ENCODE measurements around the gene NFIB. TPM values are rescaled to one million over a fixed set of nuclear protein-coding genes. Genes with fewer than 3 reads are reported as not detected.

Gene NFIB
- total RNA-seq, 1 experiment from 2014 or later: 12.5 TPM

DNA sequence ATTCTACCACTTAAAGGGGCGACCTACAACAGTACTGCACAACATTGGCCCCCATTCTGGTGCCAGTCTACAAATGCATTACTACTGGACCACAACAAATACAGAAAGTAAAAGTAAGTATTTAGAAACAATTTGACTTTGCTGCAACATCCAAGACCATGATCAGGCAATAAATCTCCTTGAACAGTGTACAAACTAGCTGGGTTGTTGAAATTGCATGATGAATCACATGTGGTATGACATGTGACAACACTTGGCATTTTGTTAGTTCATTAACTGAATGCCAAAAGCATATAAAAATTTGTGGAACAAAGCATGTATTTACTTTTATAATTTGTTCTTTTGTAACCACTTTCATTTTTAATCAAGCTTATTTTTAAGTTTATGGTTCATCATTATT, 270.5 kb downstream of the NFIB start (continued):
- TF ChIP-seq, protein P1, sequence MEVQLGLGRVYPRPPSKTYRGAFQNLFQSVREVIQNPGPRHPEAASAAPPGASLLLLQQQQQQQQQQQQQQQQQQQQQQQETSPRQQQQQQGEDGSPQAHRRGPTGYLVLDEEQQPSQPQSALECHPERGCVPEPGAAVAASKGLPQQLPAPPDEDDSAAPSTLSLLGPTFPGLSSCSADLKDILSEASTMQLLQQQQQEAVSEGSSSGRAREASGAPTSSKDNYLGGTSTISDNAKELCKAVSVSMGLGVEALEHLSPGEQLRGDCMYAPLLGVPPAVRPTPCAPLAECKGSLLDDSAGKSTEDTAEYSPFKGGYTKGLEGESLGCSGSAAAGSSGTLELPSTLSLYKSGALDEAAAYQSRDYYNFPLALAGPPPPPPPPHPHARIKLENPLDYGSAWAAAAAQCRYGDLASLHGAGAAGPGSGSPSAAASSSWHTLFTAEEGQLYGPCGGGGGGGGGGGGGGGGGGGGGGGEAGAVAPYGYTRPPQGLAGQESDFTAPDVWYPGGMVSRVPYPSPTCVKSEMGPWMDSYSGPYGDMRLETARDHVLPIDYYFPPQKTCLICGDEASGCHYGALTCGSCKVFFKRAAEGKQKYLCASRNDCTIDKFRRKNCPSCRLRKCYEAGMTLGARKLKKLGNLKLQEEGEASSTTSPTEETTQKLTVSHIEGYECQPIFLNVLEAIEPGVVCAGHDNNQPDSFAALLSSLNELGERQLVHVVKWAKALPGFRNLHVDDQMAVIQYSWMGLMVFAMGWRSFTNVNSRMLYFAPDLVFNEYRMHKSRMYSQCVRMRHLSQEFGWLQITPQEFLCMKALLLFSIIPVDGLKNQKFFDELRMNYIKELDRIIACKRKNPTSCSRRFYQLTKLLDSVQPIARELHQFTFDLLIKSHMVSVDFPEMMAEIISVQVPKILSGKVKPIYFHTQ (CRISPR knock-in tag; IDR thresholded peaks at IDR 0.05): no peak
- TF ChIP-seq PRRX2 (CRISPR knock-in tag; IDR thresholded peaks at IDR 0.05) (no peak), NFYB (CRISPR knock-in tag; conservative IDR thresholded peaks at IDR 0.05; ENCODE audit: low read depth) (no peak), MXD4 (CRISPR knock-in tag; IDR thresholded peaks at IDR 0.05; ENCODE audit: borderline replicate concordance) (no peak)
- TF ChIP-seq, protein P2, sequence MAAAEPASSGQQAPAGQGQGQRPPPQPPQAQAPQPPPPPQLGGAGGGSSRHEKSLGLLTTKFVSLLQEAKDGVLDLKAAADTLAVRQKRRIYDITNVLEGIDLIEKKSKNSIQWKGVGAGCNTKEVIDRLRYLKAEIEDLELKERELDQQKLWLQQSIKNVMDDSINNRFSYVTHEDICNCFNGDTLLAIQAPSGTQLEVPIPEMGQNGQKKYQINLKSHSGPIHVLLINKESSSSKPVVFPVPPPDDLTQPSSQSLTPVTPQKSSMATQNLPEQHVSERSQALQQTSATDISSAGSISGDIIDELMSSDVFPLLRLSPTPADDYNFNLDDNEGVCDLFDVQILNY (CRISPR knock-in tag; IDR thresholded peaks at IDR 0.05): no peak
- TF ChIP-seq, protein P3, sequence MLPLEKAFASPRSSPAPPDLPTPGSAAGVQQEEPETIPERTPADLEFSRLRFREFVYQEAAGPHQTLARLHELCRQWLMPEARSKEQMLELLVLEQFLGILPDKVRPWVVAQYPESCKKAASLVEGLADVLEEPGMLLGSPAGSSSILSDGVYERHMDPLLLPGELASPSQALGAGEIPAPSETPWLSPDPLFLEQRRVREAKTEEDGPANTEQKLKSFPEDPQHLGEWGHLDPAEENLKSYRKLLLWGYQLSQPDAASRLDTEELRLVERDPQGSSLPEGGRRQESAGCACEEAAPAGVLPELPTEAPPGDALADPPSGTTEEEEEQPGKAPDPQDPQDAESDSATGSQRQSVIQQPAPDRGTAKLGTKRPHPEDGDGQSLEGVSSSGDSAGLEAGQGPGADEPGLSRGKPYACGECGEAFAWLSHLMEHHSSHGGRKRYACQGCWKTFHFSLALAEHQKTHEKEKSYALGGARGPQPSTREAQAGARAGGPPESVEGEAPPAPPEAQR (CRISPR knock-in tag; IDR thresholded peaks at IDR 0.05): no peak
- TF ChIP-seq, protein P4, sequence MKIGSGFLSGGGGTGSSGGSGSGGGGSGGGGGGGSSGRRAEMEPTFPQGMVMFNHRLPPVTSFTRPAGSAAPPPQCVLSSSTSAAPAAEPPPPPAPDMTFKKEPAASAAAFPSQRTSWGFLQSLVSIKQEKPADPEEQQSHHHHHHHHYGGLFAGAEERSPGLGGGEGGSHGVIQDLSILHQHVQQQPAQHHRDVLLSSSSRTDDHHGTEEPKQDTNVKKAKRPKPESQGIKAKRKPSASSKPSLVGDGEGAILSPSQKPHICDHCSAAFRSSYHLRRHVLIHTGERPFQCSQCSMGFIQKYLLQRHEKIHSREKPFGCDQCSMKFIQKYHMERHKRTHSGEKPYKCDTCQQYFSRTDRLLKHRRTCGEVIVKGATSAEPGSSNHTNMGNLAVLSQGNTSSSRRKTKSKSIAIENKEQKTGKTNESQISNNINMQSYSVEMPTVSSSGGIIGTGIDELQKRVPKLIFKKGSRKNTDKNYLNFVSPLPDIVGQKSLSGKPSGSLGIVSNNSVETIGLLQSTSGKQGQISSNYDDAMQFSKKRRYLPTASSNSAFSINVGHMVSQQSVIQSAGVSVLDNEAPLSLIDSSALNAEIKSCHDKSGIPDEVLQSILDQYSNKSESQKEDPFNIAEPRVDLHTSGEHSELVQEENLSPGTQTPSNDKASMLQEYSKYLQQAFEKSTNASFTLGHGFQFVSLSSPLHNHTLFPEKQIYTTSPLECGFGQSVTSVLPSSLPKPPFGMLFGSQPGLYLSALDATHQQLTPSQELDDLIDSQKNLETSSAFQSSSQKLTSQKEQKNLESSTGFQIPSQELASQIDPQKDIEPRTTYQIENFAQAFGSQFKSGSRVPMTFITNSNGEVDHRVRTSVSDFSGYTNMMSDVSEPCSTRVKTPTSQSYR (CRISPR knock-in tag; IDR thresholded peaks at IDR 0.05): no peak
- TF ChIP-seq, protein P5, sequence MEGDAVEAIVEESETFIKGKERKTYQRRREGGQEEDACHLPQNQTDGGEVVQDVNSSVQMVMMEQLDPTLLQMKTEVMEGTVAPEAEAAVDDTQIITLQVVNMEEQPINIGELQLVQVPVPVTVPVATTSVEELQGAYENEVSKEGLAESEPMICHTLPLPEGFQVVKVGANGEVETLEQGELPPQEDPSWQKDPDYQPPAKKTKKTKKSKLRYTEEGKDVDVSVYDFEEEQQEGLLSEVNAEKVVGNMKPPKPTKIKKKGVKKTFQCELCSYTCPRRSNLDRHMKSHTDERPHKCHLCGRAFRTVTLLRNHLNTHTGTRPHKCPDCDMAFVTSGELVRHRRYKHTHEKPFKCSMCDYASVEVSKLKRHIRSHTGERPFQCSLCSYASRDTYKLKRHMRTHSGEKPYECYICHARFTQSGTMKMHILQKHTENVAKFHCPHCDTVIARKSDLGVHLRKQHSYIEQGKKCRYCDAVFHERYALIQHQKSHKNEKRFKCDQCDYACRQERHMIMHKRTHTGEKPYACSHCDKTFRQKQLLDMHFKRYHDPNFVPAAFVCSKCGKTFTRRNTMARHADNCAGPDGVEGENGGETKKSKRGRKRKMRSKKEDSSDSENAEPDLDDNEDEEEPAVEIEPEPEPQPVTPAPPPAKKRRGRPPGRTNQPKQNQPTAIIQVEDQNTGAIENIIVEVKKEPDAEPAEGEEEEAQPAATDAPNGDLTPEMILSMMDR (IDR thresholded peaks at IDR 0.05): no peak
- TF ChIP-seq, protein P6, sequence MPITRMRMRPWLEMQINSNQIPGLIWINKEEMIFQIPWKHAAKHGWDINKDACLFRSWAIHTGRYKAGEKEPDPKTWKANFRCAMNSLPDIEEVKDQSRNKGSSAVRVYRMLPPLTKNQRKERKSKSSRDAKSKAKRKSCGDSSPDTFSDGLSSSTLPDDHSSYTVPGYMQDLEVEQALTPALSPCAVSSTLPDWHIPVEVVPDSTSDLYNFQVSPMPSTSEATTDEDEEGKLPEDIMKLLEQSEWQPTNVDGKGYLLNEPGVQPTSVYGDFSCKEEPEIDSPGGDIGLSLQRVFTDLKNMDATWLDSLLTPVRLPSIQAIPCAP (CRISPR knock-in tag; IDR thresholded peaks at IDR 0.05): no peak

DNA sequence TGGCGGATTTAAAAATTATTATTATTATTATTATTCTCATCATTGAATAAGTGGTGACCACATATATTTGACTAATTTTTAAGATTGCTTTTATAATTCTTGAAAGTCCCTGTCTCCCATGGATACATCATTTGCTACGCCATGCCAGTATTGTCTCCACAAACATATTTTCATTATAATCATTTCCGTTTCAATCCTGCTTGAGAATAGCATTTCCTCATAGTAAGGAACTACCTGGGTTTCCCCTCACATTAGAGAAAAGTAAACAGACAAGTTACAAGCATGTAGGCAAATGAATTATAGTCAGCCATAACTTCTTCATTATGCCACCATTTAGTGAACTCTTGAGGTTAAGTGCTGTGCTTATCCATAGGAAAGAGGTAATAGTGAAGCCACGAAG, 276.6 kb downstream of the NFIB start:
- TF ChIP-seq, protein P7, sequence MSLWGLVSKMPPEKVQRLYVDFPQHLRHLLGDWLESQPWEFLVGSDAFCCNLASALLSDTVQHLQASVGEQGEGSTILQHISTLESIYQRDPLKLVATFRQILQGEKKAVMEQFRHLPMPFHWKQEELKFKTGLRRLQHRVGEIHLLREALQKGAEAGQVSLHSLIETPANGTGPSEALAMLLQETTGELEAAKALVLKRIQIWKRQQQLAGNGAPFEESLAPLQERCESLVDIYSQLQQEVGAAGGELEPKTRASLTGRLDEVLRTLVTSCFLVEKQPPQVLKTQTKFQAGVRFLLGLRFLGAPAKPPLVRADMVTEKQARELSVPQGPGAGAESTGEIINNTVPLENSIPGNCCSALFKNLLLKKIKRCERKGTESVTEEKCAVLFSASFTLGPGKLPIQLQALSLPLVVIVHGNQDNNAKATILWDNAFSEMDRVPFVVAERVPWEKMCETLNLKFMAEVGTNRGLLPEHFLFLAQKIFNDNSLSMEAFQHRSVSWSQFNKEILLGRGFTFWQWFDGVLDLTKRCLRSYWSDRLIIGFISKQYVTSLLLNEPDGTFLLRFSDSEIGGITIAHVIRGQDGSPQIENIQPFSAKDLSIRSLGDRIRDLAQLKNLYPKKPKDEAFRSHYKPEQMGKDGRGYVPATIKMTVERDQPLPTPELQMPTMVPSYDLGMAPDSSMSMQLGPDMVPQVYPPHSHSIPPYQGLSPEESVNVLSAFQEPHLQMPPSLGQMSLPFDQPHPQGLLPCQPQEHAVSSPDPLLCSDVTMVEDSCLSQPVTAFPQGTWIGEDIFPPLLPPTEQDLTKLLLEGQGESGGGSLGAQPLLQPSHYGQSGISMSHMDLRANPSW (CRISPR knock-in tag; conservative IDR thresholded peaks at IDR 0.05; ENCODE audit: low read depth): no peak
- no peak for TF ChIP-seq GTF2I (CRISPR knock-in tag; conservative IDR thresholded peaks at IDR 0.05)
- TF ChIP-seq OVOL2 (CRISPR knock-in tag; IDR thresholded peaks at IDR 0.05; ENCODE audit: borderline replicate concordance): no peak
- TF ChIP-seq, protein P4 (CRISPR knock-in tag; IDR thresholded peaks at IDR 0.05): no peak
- TF ChIP-seq, protein P8, sequence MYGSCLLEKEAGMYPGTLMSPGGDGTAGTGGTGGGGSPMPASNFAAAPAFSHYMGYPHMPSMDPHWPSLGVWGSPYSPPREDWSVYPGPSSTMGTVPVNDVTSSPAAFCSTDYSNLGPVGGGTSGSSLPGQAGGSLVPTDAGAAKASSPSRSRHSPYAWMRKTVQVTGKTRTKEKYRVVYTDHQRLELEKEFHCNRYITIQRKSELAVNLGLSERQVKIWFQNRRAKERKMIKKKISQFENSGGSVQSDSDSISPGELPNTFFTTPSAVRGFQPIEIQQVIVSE (CRISPR knock-in tag; IDR thresholded peaks at IDR 0.05; ENCODE audit: borderline replicate concordance): no peak
- TF ChIP-seq GABPB1 (CRISPR knock-in tag; IDR thresholded peaks at IDR 0.05): no peak
- TF ChIP-seq, protein P9, sequence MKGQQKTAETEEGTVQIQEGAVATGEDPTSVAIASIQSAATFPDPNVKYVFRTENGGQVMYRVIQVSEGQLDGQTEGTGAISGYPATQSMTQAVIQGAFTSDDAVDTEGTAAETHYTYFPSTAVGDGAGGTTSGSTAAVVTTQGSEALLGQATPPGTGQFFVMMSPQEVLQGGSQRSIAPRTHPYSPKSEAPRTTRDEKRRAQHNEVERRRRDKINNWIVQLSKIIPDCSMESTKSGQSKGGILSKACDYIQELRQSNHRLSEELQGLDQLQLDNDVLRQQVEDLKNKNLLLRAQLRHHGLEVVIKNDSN (CRISPR knock-in tag; IDR thresholded peaks at IDR 0.05): no peak
- Mint-ChIP-seq H3K9me3 (no peaks in the 10 kb centered on the region; the same call in 1 of the 2 replicates), H3K27me3 (ENCODE audit: low read depth) (no peaks in the 10 kb centered on the region), H3K36me3 (no peaks in the 10 kb centered on the region), H3K4me1 (no peaks in the 10 kb centered on the region), H3K27ac (no peak overlapping the region), H3K4me3 (no peak overlapping the region)
- ChIA-PET CTCF (no interaction called here), POLR2A (no interaction called here)
- DNase-seq (ENCODE audit: low spot score) (no peak), ATAC-seq (no peak)
